ENCODE data around the gene MRM1.

DNA sequence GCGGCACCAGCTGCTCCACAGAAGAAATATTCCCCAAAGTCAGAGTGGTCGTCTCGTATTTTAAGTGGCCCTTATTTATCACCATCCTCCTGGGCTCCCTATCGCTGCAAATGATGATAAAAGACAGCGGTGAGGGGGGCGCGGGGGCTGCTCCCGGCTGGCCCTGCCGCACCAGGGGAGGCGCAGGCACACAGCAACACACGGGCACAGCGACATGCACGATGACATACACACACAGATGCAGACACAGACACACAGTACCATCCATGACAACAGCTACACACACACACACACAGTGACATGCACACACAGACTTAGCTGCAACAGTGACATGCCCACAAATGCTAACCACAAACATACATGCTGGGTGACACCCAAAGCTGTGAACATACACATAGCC, 52.5 kb downstream of the MRM1 start:
- TF ChIP-seq, protein P1, sequence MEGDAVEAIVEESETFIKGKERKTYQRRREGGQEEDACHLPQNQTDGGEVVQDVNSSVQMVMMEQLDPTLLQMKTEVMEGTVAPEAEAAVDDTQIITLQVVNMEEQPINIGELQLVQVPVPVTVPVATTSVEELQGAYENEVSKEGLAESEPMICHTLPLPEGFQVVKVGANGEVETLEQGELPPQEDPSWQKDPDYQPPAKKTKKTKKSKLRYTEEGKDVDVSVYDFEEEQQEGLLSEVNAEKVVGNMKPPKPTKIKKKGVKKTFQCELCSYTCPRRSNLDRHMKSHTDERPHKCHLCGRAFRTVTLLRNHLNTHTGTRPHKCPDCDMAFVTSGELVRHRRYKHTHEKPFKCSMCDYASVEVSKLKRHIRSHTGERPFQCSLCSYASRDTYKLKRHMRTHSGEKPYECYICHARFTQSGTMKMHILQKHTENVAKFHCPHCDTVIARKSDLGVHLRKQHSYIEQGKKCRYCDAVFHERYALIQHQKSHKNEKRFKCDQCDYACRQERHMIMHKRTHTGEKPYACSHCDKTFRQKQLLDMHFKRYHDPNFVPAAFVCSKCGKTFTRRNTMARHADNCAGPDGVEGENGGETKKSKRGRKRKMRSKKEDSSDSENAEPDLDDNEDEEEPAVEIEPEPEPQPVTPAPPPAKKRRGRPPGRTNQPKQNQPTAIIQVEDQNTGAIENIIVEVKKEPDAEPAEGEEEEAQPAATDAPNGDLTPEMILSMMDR (IDR thresholded peaks at IDR 0.05), result no peak
- TF ChIP-seq POLR2AphosphoS5 (IDR thresholded peaks at IDR 0.05) (no peak), POLR2A (IDR thresholded peaks at IDR 0.05) (no peak), EP300 (IDR thresholded peaks at IDR 0.05; ENCODE audit: low read depth) (no peak)

All from transverse colon (tissue), 4 donors.